NOMO-1 treated with DMSO at 0.1 percent for 48 hours (cell line): Measurements from ENCODE around the gene LIPE.

Experiments used
- DNase-seq: peaks from one replicate; lab custom pipeline; 2025; ENCODE audit not compliant: unreplicated experiment; lab: John Stamatoyannopoulos, UW

LIPE gene

DNA sequence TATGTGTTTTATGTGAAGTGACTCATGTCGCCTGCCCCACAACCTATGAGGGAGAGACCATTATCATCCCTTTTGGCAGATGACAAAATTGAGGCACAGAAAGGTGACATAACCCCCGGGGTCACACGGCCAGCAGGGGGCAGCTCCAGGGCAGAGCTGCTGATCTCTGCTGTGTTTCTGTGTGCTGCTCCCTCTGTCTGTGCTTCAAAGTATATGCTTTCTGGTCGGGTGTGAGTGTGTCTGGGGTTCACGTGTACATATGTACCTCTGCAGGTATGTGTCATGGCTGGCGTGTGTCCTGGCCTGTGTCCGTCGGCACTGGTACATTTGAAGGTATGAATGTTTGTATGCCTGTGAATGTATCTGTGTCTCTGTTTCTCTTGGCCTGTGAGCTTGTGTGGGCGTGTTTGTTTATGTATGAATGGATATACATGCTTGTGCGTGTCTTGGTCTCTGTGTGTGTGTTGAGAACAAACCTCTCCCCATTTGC lies 7.1 kb downstream of the LIPE start:
- DNase-seq: peak; percentile 25

DNA sequence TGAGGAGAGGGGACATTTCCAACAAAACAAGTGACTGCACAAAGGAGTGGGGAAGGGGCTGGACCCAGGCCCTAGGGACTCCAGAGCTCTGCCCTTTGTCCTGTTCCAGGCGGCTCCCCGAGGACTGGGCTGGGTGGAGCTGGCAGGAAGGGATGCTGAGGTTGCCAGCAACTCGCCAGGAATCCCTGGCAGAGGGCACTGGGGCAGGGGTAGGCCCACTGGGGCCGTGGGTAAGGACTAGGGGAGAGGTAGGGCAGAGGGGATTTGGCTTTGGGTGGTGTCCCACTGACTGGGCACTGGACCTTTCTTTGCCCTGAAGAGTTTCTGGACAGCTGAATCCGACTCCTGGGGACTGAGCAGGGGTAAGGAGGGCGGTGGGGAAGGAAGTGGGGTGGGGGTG lies 7.9 kb downstream of the LIPE start:
- no peak for DNase-seq

DNA sequence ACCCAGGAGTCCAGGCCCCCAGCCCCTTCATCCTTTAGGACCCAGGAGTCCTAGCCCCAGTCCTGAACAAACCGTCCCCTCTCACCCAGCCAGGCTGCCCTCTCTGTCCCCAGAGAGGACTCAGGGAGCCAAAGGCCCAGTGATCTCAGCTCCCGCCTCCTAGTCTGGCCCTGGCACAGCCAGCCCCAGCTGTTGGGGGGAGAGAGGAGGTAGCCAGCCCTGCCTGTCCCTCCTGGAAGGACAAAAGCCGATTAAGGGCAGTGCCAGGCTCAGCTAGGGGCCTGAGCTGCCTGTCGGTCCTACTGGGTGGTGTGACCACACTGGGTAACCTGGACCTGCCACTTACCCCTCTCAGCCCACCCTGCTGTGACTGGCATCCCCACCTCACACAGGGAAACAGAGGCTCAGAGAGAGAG lies 14.5 kb downstream of the LIPE start:
- no peak for DNase-seq

DNA sequence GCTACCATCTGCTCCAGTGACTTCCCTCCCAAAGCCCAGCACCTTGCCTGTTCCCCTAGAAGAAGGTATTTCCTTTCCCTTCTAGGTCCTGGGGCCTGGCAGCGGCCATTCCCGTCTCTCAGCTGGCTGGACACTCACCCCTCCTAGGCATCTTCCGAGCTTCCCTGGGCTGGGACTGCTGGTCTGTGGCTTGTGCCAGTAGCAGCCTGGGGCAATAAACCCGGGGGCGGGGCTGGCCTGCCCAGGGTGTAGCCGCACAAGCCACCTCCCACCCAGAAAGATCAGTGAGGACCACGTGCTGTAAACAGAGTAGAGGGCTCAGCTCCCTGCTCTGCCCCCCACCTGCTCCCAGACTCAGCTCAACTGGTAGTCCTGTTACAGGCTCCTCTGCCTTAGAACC lies 15.0 kb downstream of the LIPE start:
- no peak for DNase-seq

DNA sequence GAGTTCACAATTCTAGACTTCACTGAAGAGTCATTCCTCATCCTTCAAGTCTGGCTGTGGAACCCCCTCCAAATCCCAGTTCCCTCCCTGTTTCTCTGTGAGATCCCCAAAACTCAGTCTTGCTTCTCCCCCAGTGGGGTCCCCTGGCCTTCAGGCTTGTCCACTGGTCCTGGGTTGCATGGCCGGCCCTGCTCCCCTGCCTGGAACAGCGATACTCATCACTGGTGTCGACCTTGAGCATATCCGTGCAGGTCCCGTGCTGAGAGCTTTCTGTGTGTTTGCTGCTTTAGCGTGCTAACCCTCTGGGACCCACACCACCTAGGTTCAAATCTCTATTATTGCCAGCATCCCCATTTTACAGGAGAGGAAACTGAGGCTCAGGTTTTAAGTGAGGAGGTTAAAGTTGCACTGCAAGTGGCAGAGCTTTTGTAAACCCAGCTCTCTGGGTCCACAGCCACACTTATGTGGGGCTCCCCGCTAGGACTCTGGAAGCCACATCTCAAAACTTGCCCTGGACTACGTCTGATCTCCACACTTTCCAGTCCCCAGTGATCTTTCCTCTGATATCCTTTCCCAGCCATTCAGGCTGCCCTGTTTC lies 15.5 kb downstream of the LIPE start:
- DNase-seq: no peak

DNA sequence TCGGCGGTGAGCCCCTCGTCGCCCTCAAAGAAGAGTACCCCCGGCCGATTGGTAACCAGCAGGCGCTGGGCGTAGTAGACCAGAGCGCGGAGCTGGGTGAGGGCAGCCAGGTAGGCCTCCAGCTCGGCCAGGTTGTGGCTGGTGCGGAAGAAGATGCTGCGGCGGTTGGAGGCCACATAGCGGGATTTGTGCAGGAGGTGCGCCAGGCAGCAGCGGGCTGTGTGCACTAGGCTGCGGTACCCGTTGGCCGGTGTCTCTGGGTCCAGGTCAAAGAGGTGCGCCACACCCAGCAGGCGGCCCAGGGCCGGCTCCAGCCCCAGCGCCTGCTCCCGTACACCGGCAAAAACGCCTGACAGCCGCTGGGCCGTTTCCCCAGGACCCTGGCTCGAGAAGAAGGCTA lies 16.8 kb downstream of the LIPE start:
- no peak for DNase-seq

DNA sequence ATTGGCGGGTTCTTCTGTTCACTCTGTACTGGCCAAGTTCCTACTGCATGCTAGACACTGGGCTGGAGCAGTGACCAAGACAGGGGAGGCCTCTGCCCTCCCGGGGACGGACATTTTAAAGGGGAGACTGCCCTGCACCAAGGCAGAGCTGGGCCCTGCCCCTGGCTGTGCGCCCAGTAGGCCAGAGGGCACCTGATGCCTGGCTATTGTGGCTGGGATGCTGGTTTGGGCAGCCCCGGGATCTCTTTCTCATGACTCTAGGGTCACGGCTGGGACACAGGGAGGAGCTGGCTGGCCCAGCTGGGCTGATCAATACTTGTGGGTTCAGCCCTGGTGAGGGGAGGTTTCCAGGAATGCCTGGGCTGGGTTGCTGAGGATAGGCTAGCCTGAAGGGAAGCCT lies 17.7 kb downstream of the LIPE start:
- no peak for DNase-seq

DNA sequence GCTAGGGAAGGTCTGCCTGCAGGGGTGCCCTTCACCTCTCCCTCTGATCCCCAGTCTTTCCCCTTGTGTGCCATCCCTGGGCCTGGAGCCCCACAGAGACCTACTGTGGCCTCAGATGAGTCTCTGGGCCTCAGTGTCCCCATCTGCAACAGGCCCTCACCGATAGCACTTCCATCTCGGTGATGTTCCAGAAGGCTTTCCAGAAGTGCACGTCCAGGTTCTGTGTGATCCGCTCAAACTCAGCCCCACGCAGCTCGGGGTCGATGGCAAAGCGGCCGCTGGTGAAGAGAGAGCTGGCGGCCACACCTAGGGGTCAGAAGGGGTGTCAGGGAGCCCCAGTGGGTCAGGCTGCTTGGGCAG lies 19.4 kb downstream of the LIPE start:
- no peak for DNase-seq

DNA sequence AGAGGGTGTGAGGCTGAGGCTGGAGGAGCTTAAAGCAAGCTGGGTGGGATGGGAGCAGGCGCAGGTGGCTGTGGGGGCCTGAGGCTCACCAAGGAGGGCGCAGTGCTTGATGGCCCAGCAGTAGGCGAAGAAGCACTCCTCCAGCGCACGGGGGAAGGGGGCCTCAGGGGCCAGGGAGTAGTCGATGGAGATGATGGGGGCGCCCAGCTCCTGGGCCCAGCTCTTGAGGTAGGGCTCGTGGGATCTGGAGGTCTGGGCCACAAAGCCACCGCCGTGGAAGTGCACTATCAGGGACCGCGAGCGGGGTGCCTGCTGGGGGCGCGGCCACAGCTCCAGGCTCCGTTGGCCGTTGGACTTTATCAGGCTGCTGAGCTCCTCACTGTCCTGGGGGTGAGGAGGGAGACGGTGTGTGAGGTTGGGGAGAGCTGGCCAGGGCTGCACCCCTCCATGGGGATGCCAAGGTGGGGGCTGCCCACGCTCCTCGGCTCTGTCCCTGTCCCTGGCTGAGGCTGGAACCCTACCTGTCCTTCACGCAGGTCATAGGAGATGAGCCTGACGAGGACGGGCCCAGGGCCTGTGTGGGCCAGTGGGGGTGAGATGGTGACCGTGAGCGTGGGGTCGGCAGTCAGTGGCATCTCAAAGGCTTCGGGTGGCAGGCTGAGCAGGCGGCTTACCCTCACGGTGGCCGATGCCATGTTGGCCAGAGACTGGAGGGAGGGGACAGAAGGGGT lies 19.9 kb downstream of the LIPE start:
- DNase-seq: no peak

DNA sequence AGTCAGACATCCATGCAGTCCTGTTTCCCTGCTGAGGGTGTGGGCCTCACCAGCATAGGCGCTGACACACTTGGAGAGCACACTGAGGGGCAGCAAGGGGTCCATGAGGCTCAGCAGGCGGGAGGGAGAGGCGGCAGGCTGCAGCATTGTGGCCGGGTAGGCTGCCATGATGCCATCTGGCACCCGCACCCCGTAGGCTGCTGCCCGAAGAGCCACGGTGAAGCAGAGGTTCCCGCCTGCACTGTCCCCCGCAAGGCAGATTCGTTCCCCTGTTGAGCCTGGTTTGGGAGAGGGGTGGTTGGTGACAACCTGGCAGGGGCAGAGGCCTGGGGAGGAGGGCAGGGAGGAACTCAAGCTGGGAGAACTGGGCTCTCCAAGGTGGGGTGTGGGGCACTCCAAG lies 21.1 kb downstream of the LIPE start:
- no peak for DNase-seq

DNA sequence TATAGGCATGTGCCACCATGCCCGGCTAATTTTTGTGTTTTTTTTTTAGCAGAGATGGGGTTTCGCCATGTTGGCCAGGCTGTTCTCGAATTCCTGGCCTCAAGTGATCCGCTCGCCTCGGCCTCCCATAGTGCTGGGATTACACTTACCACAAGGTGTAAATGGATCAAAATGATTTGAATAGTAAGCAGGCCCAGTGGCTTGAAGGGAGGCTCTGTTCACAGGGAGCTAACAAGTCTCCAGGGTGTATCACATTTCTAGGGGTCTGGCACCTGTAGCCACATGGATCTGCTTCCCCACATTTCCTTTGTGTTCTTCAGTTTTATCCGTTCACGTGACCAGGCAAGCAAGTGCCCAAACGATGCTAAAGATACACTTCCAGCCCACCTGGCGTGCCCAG lies 23.6 kb downstream of the LIPE start:
- DNase-seq: no peak

- DNase-seq: no peak
Measured at GRCh38 chr19:42402376-42403116, 24.6 kb downstream of the LIPE start.

DNA sequence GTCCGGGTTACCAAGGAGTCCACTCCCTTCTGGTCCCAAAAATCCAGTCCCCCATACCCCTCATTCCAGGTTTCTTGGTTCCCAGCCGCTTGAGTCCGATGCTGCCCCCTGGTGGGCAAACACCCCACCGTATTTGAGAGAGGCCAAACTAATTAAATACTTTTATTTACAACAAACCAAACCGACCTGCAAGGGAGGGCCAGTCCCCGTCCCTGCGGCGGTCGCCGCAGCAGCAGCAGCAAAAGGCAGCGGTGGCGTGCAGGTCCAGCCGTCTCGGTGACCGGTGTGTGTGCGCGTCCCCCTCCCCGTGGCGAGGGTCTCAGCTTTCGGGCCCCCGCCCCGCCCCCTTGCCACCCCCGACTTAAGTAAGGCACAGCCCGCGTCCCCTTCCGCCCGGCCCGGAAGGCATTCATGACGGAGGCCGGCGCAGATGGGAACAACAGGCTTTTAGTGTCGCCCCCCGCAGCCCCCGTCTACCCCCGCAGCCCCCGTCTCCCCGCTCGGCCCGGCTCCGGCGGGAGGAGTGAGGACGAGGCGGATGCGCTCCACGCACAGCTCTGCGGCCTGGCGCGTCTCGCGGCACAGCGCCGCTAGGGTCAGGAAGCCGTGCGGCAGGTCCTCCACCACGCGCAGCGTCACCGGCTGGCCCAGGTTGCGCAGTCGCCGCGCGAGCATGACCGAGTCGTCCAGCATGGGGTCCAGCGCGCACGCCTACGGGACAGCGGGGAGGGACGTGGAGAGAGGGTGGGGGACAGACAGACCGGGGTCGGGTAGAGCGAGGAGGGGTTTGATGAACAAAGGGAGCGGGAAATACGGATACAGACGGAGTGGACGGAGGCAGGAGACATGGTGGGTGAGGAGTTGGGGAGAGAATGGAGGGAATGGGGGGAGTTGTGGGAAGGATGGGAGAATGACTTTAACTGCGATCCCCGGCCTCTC lies 25.6 kb downstream of the LIPE start:
- DNase-seq: peak; percentile 49

DNA sequence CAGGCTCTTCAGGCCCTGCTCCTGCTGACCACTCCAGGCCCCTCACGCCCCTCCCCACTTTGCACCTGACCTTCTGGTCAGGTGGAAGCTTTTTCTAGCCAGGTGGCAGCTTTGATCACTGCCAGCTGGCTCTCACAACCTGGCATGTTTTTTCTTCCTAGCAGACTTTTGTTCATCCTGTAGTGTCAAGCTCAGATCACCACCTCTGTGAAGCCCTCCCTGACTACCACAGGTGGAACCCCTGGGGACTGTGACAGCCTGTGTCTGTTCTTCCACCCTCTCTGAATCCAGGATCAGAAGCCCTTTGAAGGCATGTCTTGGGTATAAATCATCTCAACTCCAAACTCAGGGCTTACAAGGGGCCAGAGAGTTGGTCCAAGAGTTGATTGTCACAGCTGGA lies 26.8 kb downstream of the LIPE start:
- no peak for DNase-seq

GRCh38 chr19:42397263-42398166 lies 29.7 kb downstream of the LIPE start:
- DNase-seq: no peak

DNA sequence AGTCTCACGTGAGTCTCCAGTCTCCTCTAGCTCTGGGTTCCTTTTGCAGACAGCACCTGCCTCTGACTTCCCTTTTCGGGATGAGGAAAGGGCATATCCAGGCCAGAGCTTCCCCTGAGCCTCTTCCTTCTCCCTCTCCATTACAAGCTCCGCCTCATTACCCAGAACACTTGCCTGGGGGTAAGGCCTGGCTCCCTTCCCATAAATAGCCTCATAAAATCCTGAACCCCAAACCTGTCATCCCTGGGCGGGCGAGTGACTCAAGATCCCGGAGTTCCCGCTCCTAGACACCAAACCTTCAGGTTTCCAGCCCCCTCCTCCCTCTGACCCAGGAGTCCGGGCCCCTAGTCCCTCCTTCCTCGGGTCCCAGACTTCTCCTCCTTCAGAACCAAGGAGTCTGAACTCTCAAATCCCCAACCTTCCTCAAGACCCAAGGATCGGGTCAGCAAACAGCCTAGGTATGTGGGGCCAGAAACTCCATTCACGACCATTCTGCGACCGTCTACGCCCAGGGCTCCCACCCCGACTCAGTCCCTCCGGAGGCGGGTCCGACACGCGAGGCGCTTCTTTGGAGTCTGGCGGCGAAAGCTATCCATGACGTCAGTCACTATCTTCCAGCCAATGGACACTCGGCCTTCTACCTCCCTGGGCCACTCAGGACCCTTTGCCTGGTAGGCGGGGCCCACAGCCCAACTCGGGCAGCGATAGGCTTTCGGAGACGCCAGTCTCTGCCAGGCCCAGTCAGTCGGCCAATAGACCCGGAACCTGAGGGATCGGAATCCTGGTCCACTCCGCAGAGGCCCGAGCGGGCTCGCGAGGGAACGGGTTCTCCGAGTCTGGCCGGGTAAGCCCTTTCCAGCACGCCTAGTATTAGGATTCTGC lies 30.6 kb downstream of the LIPE start:
- peak; percentile 98 for DNase-seq

DNA sequence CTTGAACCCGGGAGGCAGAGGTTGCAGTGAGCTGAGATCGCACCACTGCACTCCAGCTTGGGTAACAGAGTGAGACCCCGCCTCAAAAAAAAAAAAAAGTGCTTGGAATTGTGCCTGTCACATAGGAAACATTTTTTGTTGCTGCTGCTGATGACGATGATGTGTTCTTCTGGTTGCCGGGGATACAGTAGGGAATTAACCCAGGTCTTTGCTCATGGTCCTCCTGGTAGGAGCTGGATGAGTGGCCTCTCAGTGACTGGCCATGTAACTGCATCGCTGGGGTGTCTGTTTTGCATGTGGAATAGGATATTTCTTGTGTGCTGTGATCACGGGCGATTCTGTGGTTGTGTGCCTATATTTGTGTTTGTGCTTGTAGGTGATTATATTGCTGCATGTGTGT lies 32.4 kb downstream of the LIPE start:
- DNase-seq: no peak

DNA sequence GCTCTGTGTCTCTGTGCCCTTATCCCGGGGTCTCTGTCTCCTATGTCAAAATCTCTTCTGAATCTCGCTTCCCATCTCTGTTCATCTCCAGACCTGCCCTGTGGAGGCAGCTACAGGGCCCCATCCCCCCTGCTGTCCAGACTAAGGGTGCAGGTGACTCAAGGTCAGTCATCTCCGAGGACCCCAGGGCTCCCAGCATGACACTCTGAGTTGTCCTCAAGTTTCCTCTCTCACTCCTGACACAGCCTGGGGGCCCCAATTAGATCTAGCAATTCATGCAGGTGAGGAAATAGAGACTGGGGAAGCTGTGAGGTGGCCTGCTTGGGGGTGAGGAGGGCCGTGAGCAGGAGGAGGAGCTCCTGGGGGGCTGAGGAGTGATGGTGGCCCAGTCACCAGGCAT lies 35.0 kb downstream of the LIPE start:
- no peak for DNase-seq

- DNase-seq: no peak
Measured at GRCh38 chr19:42389899-42390298, 37.3 kb downstream of the LIPE start, which contains the start of gene CNFN. Gene CNFN, minus strand, starts transcription at chr19:42390297. Its CDS starts 1,260 bp downstream, at chr19:42389037.
